Measurements from ENCODE around the gene SEZ6. TPM values are rescaled to one million over a fixed set of nuclear protein-coding genes. Genes with fewer than 3 reads are reported as not detected.
A peak's percentile ranks its signal among the peaks of the same experiment; 100 is the strongest.

The SEZ6 gene, protein sequence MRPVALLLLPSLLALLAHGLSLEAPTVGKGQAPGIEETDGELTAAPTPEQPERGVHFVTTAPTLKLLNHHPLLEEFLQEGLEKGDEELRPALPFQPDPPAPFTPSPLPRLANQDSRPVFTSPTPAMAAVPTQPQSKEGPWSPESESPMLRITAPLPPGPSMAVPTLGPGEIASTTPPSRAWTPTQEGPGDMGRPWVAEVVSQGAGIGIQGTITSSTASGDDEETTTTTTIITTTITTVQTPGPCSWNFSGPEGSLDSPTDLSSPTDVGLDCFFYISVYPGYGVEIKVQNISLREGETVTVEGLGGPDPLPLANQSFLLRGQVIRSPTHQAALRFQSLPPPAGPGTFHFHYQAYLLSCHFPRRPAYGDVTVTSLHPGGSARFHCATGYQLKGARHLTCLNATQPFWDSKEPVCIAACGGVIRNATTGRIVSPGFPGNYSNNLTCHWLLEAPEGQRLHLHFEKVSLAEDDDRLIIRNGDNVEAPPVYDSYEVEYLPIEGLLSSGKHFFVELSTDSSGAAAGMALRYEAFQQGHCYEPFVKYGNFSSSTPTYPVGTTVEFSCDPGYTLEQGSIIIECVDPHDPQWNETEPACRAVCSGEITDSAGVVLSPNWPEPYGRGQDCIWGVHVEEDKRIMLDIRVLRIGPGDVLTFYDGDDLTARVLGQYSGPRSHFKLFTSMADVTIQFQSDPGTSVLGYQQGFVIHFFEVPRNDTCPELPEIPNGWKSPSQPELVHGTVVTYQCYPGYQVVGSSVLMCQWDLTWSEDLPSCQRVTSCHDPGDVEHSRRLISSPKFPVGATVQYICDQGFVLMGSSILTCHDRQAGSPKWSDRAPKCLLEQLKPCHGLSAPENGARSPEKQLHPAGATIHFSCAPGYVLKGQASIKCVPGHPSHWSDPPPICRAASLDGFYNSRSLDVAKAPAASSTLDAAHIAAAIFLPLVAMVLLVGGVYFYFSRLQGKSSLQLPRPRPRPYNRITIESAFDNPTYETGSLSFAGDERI
- not detected for total RNA-seq

DNA sequence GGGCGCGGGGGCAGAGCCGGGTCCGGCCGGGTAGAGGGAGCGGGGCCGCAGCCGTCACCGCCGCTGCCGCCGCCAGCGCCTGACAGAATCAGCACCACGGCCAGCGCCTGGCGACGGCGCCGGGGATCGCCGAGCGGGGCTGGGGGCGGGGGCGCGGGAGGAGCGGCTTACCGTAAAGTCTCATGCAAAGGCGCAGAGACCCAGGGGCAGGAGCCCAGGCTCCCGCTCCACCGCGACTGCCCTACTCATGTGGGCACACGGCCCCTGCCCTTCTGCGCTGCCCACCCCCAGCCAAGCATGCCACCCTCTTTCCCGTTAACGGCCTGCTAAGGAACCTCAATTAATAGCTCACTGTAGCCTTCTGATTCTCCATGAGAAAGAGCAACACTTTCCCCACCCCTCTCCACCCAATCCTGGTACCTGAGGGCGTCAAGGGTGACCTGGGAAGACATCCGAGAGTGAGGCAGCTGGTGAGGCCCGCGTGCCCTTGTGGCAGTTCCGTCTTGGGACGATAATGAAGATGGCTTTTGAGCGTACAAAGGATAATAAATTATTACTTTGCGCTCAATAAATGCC, at the start of gene SEZ6:
Gene SEZ6 (minus strand): TSS at position 98 of the 576 bp plus-strand sequence. CDS start 164 bp downstream, outside the sequence.
- peaks cover 43% of the 10 kb centered on the region for H3K27me3 Mint-ChIP-seq (ENCODE audit: low read depth)
- CTCF ChIA-PET: interaction anchor here (1.1 to 1.7 kb wide), 3 partner anchors 12 to 40 kb away, joined by 3 to 4 read pairs (median 4); no protein-coding TSS in a partner anchor
- H3K4me3 Mint-ChIP-seq: no peak within 1 kb of the TSS
- no peaks in the 10 kb centered on the region for H3K36me3 Mint-ChIP-seq (ENCODE audit: low read depth)
- POLR2A ChIA-PET: no interaction called here
- no peaks in the 10 kb centered on the region for H3K4me1 Mint-ChIP-seq (ENCODE audit: low read depth)
- ATAC-seq: peak; percentile 90
- no peaks in the 10 kb centered on the region for H3K9me3 Mint-ChIP-seq (ENCODE audit: insufficient read depth)
- DNase-seq: peak; percentile 73
- no peak within 1 kb of the TSS for H3K27ac Mint-ChIP-seq

GRCh38 chr17:29054835-29055234, 49.0 kb upstream of the SEZ6 start:
- Mint-ChIP-seq H3K4me1 (ENCODE audit: low read depth) (no peaks in the 10 kb centered on the region), H3K4me3 (no peak overlapping the region), H3K27ac (no peak overlapping the region), H3K36me3 (ENCODE audit: low read depth) (no peaks in the 10 kb centered on the region), H3K9me3 (ENCODE audit: insufficient read depth) (no peaks in the 10 kb centered on the region), H3K27me3 (ENCODE audit: low read depth) (peaks cover 8% of the 10 kb centered on the region)
- POLR2A ChIA-PET: no interaction called here
- no peak for DNase-seq
- CTCF ChIA-PET: interaction anchor here (1.0 kb wide), 1 partner anchor 89 kb away, joined by 4 read pairs; no protein-coding TSS in a partner anchor
- no peak for ATAC-seq

DNA sequence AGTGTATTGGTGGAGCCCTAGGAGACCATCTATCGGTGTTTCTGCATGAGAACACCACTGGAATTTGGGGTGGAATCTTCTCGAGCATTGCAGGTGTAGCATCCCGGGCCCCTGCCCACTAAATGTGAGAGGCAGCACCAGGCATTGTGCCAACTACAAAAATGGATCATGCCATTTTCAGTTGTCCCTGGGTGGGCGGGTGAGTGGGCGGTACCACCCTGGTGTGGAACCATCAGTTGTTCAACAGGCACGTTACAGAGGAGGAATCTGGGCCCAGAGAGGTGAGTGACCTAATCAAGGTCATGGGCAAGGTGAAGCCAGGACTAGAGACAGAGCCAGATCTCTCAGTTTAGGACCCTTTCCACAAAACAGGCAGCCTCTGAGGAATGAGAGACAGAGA, 45.9 kb upstream of the SEZ6 start:
- no peaks in the 10 kb centered on the region for H3K9me3 Mint-ChIP-seq (ENCODE audit: insufficient read depth)
- H3K4me3 Mint-ChIP-seq: no peak overlapping the region
- no peak overlapping the region for H3K27ac Mint-ChIP-seq
- H3K4me1 Mint-ChIP-seq (ENCODE audit: low read depth): no peaks in the 10 kb centered on the region
- CTCF ChIA-PET: no interaction called here
- H3K27me3 Mint-ChIP-seq (ENCODE audit: low read depth): peaks cover 8% of the 10 kb centered on the region
- ATAC-seq (no peak), DNase-seq (no peak)
- POLR2A ChIA-PET: no interaction called here
- no peaks in the 10 kb centered on the region for H3K36me3 Mint-ChIP-seq (ENCODE audit: low read depth)

GRCh38 chr17:29051194-29051593, 45.4 kb upstream of the SEZ6 start:
- Mint-ChIP-seq H3K27ac (no peak overlapping the region), H3K4me3 (no peak overlapping the region), H3K4me1 (ENCODE audit: low read depth) (no peaks in the 10 kb centered on the region), H3K36me3 (ENCODE audit: low read depth) (no peaks in the 10 kb centered on the region), H3K27me3 (ENCODE audit: low read depth) (peaks cover 12% of the 10 kb centered on the region), H3K9me3 (ENCODE audit: insufficient read depth) (no peaks in the 10 kb centered on the region)
- no peak for DNase-seq
- ChIA-PET POLR2A (no interaction called here), CTCF (no interaction called here)
- ATAC-seq: no peak

- ChIA-PET POLR2A (no interaction called here), CTCF (no interaction called here)
- no peaks in the 10 kb centered on the region for H3K4me1 Mint-ChIP-seq (ENCODE audit: low read depth)
- no peaks in the 10 kb centered on the region for H3K9me3 Mint-ChIP-seq (ENCODE audit: insufficient read depth)
- no peak for DNase-seq
- H3K27ac Mint-ChIP-seq: no peak overlapping the region
- no peak for ATAC-seq
- H3K4me3 Mint-ChIP-seq: no peak overlapping the region
- H3K27me3 Mint-ChIP-seq (ENCODE audit: low read depth): peaks cover 12% of the 10 kb centered on the region
- no peaks in the 10 kb centered on the region for H3K36me3 Mint-ChIP-seq (ENCODE audit: low read depth)
Observed at GRCh38 chr17:29050176-29050575, 44.3 kb upstream of the SEZ6 start.

DNA sequence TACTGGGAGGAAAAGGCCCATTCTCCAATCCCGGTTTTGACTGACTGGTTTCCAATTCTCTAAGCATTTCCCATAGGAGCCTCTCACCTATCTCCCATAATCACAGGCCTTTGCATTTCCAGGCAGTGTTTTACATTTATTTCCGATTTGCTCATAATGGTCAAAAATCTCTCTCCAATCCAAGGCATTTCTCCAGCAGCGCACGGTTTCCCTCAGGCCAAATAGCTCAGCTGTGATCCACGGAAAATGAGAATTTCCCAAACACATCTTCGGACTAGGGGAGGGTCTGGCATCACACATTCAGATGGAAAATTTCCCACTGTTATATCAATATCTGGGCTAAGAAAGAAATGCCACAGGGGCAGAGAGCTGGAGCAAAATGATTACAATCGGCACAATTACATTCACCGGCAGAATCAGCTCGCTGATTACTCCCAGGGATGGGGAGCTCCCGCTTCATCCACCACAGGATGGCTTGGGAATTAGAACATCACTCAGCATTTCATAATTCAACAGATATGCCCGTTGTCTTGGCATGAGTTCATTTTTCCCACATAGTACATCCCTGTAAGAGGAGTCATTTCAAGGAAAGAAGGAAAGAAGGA, 43.8 kb upstream of the SEZ6 start:
- Mint-ChIP-seq H3K36me3 (ENCODE audit: low read depth) (no peaks in the 10 kb centered on the region), H3K4me1 (ENCODE audit: low read depth) (no peaks in the 10 kb centered on the region), H3K27me3 (ENCODE audit: low read depth) (peaks cover 12% of the 10 kb centered on the region), H3K27ac (no peak overlapping the region), H3K4me3 (no peak overlapping the region), H3K9me3 (ENCODE audit: insufficient read depth) (no peaks in the 10 kb centered on the region)
- DNase-seq: no peak
- no peak for ATAC-seq
- ChIA-PET POLR2A (no interaction called here), CTCF (interaction anchor here (0.9 to 1.2 kb wide), 2 partner anchors 14 to 84 kb away, joined by 3 to 7 read pairs; no protein-coding TSS in a partner anchor)

GRCh38 chr17:29048440-29049368, 42.9 kb upstream of the SEZ6 start:
- no peak for DNase-seq
- Mint-ChIP-seq H3K27ac (no peak overlapping the region), H3K4me3 (no peak overlapping the region), H3K36me3 (ENCODE audit: low read depth) (no peaks in the 10 kb centered on the region), H3K27me3 (ENCODE audit: low read depth) (peaks cover 12% of the 10 kb centered on the region), H3K9me3 (ENCODE audit: insufficient read depth) (no peaks in the 10 kb centered on the region), H3K4me1 (ENCODE audit: low read depth) (no peaks in the 10 kb centered on the region)
- ATAC-seq: no peak
- ChIA-PET POLR2A (no interaction called here), CTCF (interaction anchor here (0.6 to 2.4 kb wide), 5 partner anchors 13 to 100 kb away, joined by 3 to 9 read pairs (median 3); no protein-coding TSS in a partner anchor)

GRCh38 chr17:29046473-29046839, 40.6 kb upstream of the SEZ6 start:
- Mint-ChIP-seq H3K27me3 (ENCODE audit: low read depth) (peaks cover 12% of the 10 kb centered on the region), H3K36me3 (ENCODE audit: low read depth) (no peaks in the 10 kb centered on the region), H3K4me3 (no peak overlapping the region), H3K27ac (no peak overlapping the region), H3K4me1 (ENCODE audit: low read depth) (peaks cover 12% of the 10 kb centered on the region), H3K9me3 (ENCODE audit: insufficient read depth) (no peaks in the 10 kb centered on the region)
- CTCF ChIA-PET: interaction anchor here (2.4 kb wide), 1 partner anchor 70 kb away, joined by 9 read pairs; no protein-coding TSS in a partner anchor
- ATAC-seq (no peak), DNase-seq (no peak)
- POLR2A ChIA-PET: no interaction called here

DNA sequence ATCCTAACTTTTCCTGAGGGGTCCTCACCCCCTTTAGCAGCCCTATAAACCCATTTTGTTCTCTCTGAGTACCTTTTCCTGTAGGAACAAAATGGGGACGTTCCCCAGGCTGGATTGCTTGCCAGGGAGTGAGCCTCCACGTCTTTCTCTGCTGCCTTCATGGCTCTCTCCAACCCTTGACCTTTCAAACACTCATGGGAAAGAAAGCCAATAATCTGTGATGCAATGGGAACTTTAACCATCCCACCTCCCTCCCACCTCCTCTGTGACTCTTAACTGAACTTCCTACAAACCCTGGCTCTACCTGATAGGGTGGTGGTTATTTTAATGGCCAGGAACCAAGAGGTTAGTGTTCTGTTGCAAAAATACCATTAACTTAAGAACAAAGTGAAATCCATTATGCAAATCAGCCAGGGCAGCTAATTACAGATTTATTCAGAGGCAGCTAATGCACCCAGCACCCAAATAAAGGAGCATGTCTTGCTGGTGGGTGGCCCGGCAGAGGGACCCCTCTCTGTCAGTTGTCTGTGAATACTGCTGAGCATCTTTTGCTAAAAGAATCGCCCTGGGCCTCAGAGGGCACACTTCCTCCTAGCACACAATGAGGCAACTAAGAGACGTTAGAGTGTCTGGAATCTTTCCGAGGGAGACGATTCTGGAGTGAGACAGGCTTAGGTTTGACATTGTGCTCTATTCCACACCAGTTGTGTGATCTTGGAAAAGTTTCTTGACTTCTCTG, 40.1 kb upstream of the SEZ6 start:
- no peak overlapping the region for H3K27ac Mint-ChIP-seq
- ChIA-PET CTCF (no interaction called here), POLR2A (no interaction called here)
- DNase-seq (no peak), ATAC-seq (no peak)
- H3K9me3 Mint-ChIP-seq (ENCODE audit: insufficient read depth): no peaks in the 10 kb centered on the region
- no peak overlapping the region for H3K4me3 Mint-ChIP-seq
- H3K4me1 Mint-ChIP-seq (ENCODE audit: low read depth): peaks cover 12% of the 10 kb centered on the region
- H3K36me3 Mint-ChIP-seq (ENCODE audit: low read depth): no peaks in the 10 kb centered on the region
- H3K27me3 Mint-ChIP-seq (ENCODE audit: low read depth): peaks cover 12% of the 10 kb centered on the region

DNA sequence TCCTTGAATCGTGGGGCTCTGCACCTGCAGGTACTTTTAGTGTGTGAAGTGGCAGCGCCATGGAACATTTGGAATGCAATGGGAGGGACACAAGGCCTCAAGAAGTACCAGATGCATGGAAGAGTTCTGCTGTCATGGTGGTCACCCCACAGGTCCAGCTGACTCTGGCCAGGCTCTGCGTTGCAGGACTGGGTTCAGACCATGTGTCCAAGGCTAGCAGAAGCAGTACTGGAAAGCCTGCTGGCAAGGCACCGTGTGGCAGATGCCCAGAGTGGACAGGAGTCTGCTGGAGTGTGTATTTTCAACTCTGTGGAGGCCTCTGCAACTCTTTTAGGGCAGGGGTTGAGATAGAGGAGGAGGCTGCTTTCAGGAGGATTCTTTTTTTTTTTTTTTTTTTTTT, 39.2 kb upstream of the SEZ6 start:
- Mint-ChIP-seq H3K9me3 (ENCODE audit: insufficient read depth) (no peaks in the 10 kb centered on the region), H3K4me1 (ENCODE audit: low read depth) (peaks cover 12% of the 10 kb centered on the region), H3K36me3 (ENCODE audit: low read depth) (no peaks in the 10 kb centered on the region), H3K27me3 (ENCODE audit: low read depth) (peaks cover 12% of the 10 kb centered on the region), H3K27ac (no peak overlapping the region), H3K4me3 (no peak overlapping the region)
- DNase-seq: no peak
- POLR2A ChIA-PET: no interaction called here
- CTCF ChIA-PET: no interaction called here
- ATAC-seq: no peak
